Activated T-cell treated with anti-CD3 and anti-CD28 coated beads for 4 hours (primary cell): ENCODE results near the gene IGSF8.

Experiments used
- DNase-seq: peaks from one replicate; pipeline ENCODE4 v3.0.0-alpha.2; 2020

The IGSF8 gene

GRCh38 chr1:160084771-160085321 lies 13.6 kb downstream of the IGSF8 start:
- DNase-seq, result no peak

GRCh38 chr1:160083968-160084770 lies 14.2 kb downstream of the IGSF8 start:
- peak; percentile 64 for DNase-seq

GRCh38 chr1:160082926-160083325 lies 15.5 kb downstream of the IGSF8 start:
- DNase-seq, result no peak

GRCh38 chr1:160082487-160082886 lies 15.9 kb downstream of the IGSF8 start:
- DNase-seq, result no peak

GRCh38 chr1:160081261-160081936 lies 17.0 kb downstream of the IGSF8 start, which contains the start of gene KCNJ9:
TSS of gene KCNJ9 (plus strand) at chr1:160081538. CDS start at chr1:160084031, 2,493 bp downstream.
- no peak for DNase-seq

GRCh38 chr1:160080381-160081100 lies 17.9 kb downstream of the IGSF8 start:
- DNase-seq, result no peak

- no peak for DNase-seq
These were observed 19.0 kb downstream of the IGSF8 start for GRCh38 chr1:160079448-160079847.

- no peak for DNase-seq
These were observed 19.8 kb downstream of the IGSF8 start for GRCh38 chr1:160078512-160079195.

GRCh38 chr1:160077486-160077885 lies 20.9 kb downstream of the IGSF8 start:
- DNase-seq, result no peak

- DNase-seq, result no peak
These were observed 22.1 kb downstream of the IGSF8 start for GRCh38 chr1:160076295-160076694.

GRCh38 chr1:160075836-160076235 lies 22.6 kb downstream of the IGSF8 start:
- no peak for DNase-seq

- DNase-seq, result no peak
These were observed 23.6 kb downstream of the IGSF8 start for GRCh38 chr1:160074865-160075264.

GRCh38 chr1:160071289-160071688 lies 27.1 kb downstream of the IGSF8 start:
- no peak for DNase-seq

GRCh38 chr1:160070243-160071163 lies 27.9 kb downstream of the IGSF8 start:
- DNase-seq, result peak; percentile 55

- DNase-seq, result no peak
These were observed 28.8 kb downstream of the IGSF8 start, which contains the start of gene KCNJ10 for GRCh38 chr1:160069460-160070231. TSS of gene KCNJ10 (minus strand) at chr1:160070160. CDS start at chr1:160042532, 27,628 bp downstream.

- DNase-seq, result no peak
These were observed 30.2 kb downstream of the IGSF8 start for GRCh38 chr1:160068225-160068624.

- no peak for DNase-seq
These were observed 31.3 kb downstream of the IGSF8 start for GRCh38 chr1:160066829-160067745.

- DNase-seq, result no peak
These were observed 33.7 kb downstream of the IGSF8 start for GRCh38 chr1:160064746-160065145.

GRCh38 chr1:160064164-160064563 lies 34.3 kb downstream of the IGSF8 start:
- no peak for DNase-seq
